ENCODE results near the gene PPIP5K2. TPM values are rescaled to one million over a fixed set of nuclear protein-coding genes. Genes with fewer than 3 reads are reported as not detected.

Gene PPIP5K2
- total RNA-seq, 1 experiment from 2014 or later = 44.8 TPM

- Mint-ChIP-seq H3K4me1 (ENCODE audit: low read depth, unreplicated experiment) (no peaks in the 10 kb centered on the region), H3K9me3 (ENCODE audit: unreplicated experiment) (no peaks in the 10 kb centered on the region), H3K27me3 (ENCODE audit: insufficient read depth, unreplicated experiment) (no peaks in the 10 kb centered on the region), H3K36me3 (ENCODE audit: insufficient read depth, unreplicated experiment) (no peaks in the 10 kb centered on the region), H3K27ac (ENCODE audit: unreplicated experiment) (no peak overlapping the region), H3K4me3 (ENCODE audit: unreplicated experiment) (no peak overlapping the region)
- TF ChIP-seq, protein P1, sequence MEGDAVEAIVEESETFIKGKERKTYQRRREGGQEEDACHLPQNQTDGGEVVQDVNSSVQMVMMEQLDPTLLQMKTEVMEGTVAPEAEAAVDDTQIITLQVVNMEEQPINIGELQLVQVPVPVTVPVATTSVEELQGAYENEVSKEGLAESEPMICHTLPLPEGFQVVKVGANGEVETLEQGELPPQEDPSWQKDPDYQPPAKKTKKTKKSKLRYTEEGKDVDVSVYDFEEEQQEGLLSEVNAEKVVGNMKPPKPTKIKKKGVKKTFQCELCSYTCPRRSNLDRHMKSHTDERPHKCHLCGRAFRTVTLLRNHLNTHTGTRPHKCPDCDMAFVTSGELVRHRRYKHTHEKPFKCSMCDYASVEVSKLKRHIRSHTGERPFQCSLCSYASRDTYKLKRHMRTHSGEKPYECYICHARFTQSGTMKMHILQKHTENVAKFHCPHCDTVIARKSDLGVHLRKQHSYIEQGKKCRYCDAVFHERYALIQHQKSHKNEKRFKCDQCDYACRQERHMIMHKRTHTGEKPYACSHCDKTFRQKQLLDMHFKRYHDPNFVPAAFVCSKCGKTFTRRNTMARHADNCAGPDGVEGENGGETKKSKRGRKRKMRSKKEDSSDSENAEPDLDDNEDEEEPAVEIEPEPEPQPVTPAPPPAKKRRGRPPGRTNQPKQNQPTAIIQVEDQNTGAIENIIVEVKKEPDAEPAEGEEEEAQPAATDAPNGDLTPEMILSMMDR (IDR thresholded peaks at IDR 0.05; ENCODE audit: insufficient read depth in 1 of 2, low read depth in 1 of 2, low read length in 1 of 2, severe bottlenecking in 1 of 2, unreplicated experiment in 1 of 2) = no peak
- no peak overlapping the region for H3K4me3 ChIP-seq (ENCODE audit: low read depth, low read length)
- DNase-seq = no peak
- H3K27me3 ChIP-seq (replicated peaks; ENCODE audit: control insufficient read depth, insufficient read depth, low read length) = no peaks in the 10 kb centered on the region
- H3K9me3 ChIP-seq = no peaks in the 10 kb centered on the region; the same call in 1 of the 2 replicates
- intact Hi-C loops (cut with micrococcal nuclease; ENCODE audit: unreplicated experiment) = no loop called here
- no peaks in the 10 kb centered on the region for H3K36me3 ChIP-seq (ENCODE audit: control insufficient read depth, insufficient read depth, low read length)
- ChIA-PET POLR2A (no interaction called here), CTCF (no interaction called here)
- no TSS peak for BruUV-seq (replicated peaks)
- H3K4me1 ChIP-seq = no peaks in the 10 kb centered on the region
These were observed 86.0 kb downstream of the PPIP5K2 start for GRCh38 chr5:103205991-103206700.

DNA sequence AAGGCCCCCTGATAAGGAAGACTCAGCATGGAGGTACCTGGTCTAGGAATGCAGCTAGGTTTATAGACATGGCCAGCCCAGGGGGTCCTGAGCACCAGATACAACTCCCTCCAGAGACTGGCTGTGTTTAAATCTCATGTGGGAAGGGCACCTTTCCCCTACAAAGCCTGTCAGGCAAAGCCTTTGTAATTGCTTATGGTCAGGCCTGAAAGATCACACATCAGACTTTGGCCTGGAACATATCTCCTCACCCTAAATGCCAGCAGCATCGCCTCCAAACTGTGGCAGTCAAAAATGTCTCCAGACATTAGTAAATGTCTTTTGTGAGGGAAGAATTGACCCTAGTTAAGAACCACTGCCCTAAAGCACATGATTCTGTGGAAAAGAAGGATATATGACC lies 86.9 kb downstream of the PPIP5K2 start:
- no peaks in the 10 kb centered on the region; the same call in 1 of the 2 replicates for H3K9me3 ChIP-seq
- H3K4me1 ChIP-seq = no peaks in the 10 kb centered on the region
- H3K9me3 Mint-ChIP-seq (ENCODE audit: unreplicated experiment) = no peaks in the 10 kb centered on the region
- H3K27me3 ChIP-seq (replicated peaks; ENCODE audit: control insufficient read depth, insufficient read depth, low read length) = no peaks in the 10 kb centered on the region
- H3K27me3 Mint-ChIP-seq (ENCODE audit: insufficient read depth, unreplicated experiment) = no peaks in the 10 kb centered on the region
- no peak for DNase-seq
- no TSS peak for BruUV-seq (replicated peaks)
- H3K27ac Mint-ChIP-seq (ENCODE audit: unreplicated experiment) = no peak overlapping the region
- POLR2A ChIA-PET = no interaction called here
- intact Hi-C loops (cut with micrococcal nuclease; ENCODE audit: unreplicated experiment) = no loop called here
- H3K36me3 ChIP-seq (ENCODE audit: control insufficient read depth, insufficient read depth, low read length) = no peaks in the 10 kb centered on the region
- CTCF ChIA-PET = no interaction called here
- no peak overlapping the region for H3K4me3 Mint-ChIP-seq (ENCODE audit: unreplicated experiment)
- TF ChIP-seq, protein P1 (IDR thresholded peaks at IDR 0.05; ENCODE audit: insufficient read depth in 1 of 2, low read depth in 1 of 2, low read length in 1 of 2, severe bottlenecking in 1 of 2, unreplicated experiment in 1 of 2) = no peak
- H3K4me3 ChIP-seq (ENCODE audit: low read depth, low read length) = no peak overlapping the region
- no peaks in the 10 kb centered on the region for H3K4me1 Mint-ChIP-seq (ENCODE audit: low read depth, unreplicated experiment)
- H3K36me3 Mint-ChIP-seq (ENCODE audit: insufficient read depth, unreplicated experiment) = no peaks in the 10 kb centered on the region

GRCh38 chr5:103207653-103208052 lies 87.6 kb downstream of the PPIP5K2 start:
- no peaks in the 10 kb centered on the region for H3K27me3 Mint-ChIP-seq (ENCODE audit: insufficient read depth, unreplicated experiment)
- no peak overlapping the region for H3K4me3 ChIP-seq (ENCODE audit: low read depth, low read length)
- H3K9me3 Mint-ChIP-seq (ENCODE audit: unreplicated experiment) = no peaks in the 10 kb centered on the region
- H3K27ac Mint-ChIP-seq (ENCODE audit: unreplicated experiment) = no peak overlapping the region
- no peaks in the 10 kb centered on the region for H3K36me3 ChIP-seq (ENCODE audit: control insufficient read depth, insufficient read depth, low read length)
- no peaks in the 10 kb centered on the region for H3K4me1 Mint-ChIP-seq (ENCODE audit: low read depth, unreplicated experiment)
- no peaks in the 10 kb centered on the region for H3K4me1 ChIP-seq
- H3K9me3 ChIP-seq = no peaks in the 10 kb centered on the region; the same call in 1 of the 2 replicates
- H3K4me3 Mint-ChIP-seq (ENCODE audit: unreplicated experiment) = no peak overlapping the region
- POLR2A ChIA-PET = no interaction called here
- intact Hi-C loops (cut with micrococcal nuclease; ENCODE audit: unreplicated experiment) = no loop called here
- TF ChIP-seq, protein P1 (IDR thresholded peaks at IDR 0.05; ENCODE audit: insufficient read depth in 1 of 2, low read depth in 1 of 2, low read length in 1 of 2, severe bottlenecking in 1 of 2, unreplicated experiment in 1 of 2) = no peak
- CTCF ChIA-PET = no interaction called here
- no peaks in the 10 kb centered on the region for H3K36me3 Mint-ChIP-seq (ENCODE audit: insufficient read depth, unreplicated experiment)
- H3K27me3 ChIP-seq (replicated peaks; ENCODE audit: control insufficient read depth, insufficient read depth, low read length) = no peaks in the 10 kb centered on the region
- DNase-seq = no peak
- BruUV-seq (replicated peaks) = no TSS peak
